Measurements from ENCODE around the gene GAA. TPM values are rescaled to one million over a fixed set of nuclear protein-coding genes. Genes with fewer than 3 reads are reported as not detected.

Gene GAA
- total RNA-seq, 1 experiment from 2014 or later, result 30.3 TPM

DNA sequence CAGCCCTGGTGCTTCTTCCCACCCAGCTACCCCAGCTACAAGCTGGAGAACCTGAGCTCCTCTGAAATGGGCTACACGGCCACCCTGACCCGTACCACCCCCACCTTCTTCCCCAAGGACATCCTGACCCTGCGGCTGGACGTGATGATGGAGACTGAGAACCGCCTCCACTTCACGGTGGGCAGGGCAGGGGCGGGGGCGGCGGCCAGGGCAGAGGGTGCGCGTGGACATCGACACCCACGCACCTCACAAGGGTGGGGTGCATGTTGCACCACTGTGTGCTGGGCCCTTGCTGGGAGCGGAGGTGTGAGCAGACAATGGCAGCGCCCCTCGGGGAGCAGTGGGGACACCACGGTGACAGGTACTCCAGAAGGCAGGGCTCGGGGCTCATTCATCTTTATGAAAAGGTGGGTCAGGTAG is 3.6 kb downstream of the GAA start:
- no peaks in the 10 kb centered on the region for H3K79me1 ChIP-seq (ENCODE audit: insufficient read depth, low read depth, low read length, poor library complexity, severe bottlenecking)
- peaks cover 5% of the 10 kb centered on the region; the same call in 1 of the 2 replicates for H3K4me1 ChIP-seq (ENCODE audit: insufficient read depth, low read length)
- TF ChIP-seq, protein P1, sequence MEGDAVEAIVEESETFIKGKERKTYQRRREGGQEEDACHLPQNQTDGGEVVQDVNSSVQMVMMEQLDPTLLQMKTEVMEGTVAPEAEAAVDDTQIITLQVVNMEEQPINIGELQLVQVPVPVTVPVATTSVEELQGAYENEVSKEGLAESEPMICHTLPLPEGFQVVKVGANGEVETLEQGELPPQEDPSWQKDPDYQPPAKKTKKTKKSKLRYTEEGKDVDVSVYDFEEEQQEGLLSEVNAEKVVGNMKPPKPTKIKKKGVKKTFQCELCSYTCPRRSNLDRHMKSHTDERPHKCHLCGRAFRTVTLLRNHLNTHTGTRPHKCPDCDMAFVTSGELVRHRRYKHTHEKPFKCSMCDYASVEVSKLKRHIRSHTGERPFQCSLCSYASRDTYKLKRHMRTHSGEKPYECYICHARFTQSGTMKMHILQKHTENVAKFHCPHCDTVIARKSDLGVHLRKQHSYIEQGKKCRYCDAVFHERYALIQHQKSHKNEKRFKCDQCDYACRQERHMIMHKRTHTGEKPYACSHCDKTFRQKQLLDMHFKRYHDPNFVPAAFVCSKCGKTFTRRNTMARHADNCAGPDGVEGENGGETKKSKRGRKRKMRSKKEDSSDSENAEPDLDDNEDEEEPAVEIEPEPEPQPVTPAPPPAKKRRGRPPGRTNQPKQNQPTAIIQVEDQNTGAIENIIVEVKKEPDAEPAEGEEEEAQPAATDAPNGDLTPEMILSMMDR (conservative IDR thresholded peaks at IDR 0.05), result no peak
- H3K9me3 ChIP-seq (ENCODE audit: control insufficient read depth, low read depth, low read length), result no peaks in the 10 kb centered on the region
- H3K27me3 ChIP-seq (ENCODE audit: insufficient read depth, low read length), result no peaks in the 10 kb centered on the region; the same call in 1 of the 2 replicates
- H2AK5ac ChIP-seq (ENCODE audit: insufficient read length, low read length), result no peak overlapping the region
- no peak overlapping the region for H2BK5ac ChIP-seq (ENCODE audit: insufficient read length, low read length)
- H3K27ac Mint-ChIP-seq, result no peak overlapping the region
- H3K9ac ChIP-seq (ENCODE audit: extremely low read depth, insufficient read length, low read length), result no peak overlapping the region
- H3K23me2 ChIP-seq (ENCODE audit: insufficient read length, low read depth, low read length, poor library complexity, severe bottlenecking), result peaks cover 8% of the 10 kb centered on the region
- H3K56ac ChIP-seq (ENCODE audit: insufficient read length, low read depth, low read length), result no peak overlapping the region
- no peak overlapping the region for H3K18ac ChIP-seq (ENCODE audit: insufficient read length, low read depth, low read length)
- H4K5ac ChIP-seq (ENCODE audit: insufficient read length, low read depth, low read length), result no peak overlapping the region
- H4K91ac ChIP-seq (ENCODE audit: insufficient read length, low read depth, low read length), result no peak overlapping the region
- H3K27me3 Mint-ChIP-seq (ENCODE audit: low read depth), result peaks cover 10% of the 10 kb centered on the region
- DNase-seq, result no peak
- no peak overlapping the region for H3K23ac ChIP-seq (ENCODE audit: insufficient read length, low read depth, low read length)
- H2AFZ ChIP-seq (ENCODE audit: low read length), result no peak overlapping the region
- no peak overlapping the region for H3K4me2 ChIP-seq (ENCODE audit: insufficient read depth, insufficient read length, low read length)
- peaks cover 0 to 7% (median 0%) of the 10 kb centered on the region in 3 experiments; a peak in 4 of 7 replicates for H3K36me3 Mint-ChIP-seq (ENCODE audit: insufficient read depth in 1 of 3, low read depth in 3 of 3)
- no peak overlapping the region for H3K27ac ChIP-seq (ENCODE audit: insufficient read length, low read depth, low read length)
- H3T11ph ChIP-seq (ENCODE audit: low read length), result no peak overlapping the region
- no CpG with 5 or more reads among the region's 18 CpGs for WGBS (ENCODE audit: extremely low coverage, insufficient read length, low lambda C conversion rate)
- H3K14ac ChIP-seq (ENCODE audit: insufficient read depth, low read length), result no peak overlapping the region
- H4K20me1 ChIP-seq (ENCODE audit: control insufficient read depth, insufficient read depth, insufficient read length), result no peaks in the 10 kb centered on the region
- H3K4me1 Mint-ChIP-seq, result peaks cover 18 to 30% of the 10 kb centered on the region in 2 experiments
- H2BK120ac ChIP-seq (ENCODE audit: low read depth, low read length, poor library complexity, severe bottlenecking), result no peak overlapping the region
- H4K8ac ChIP-seq (replicated peaks; ENCODE audit: insufficient read length, low read depth, low read length), result no peak overlapping the region
- H2BK15ac ChIP-seq (ENCODE audit: low read depth, low read length), result no peak overlapping the region
- no peak overlapping the region for H3K4me3 Mint-ChIP-seq
- H2BK20ac ChIP-seq (ENCODE audit: low read depth, low read length, poor library complexity, severe bottlenecking), result no peak overlapping the region
- no peak overlapping the region for H3K4ac ChIP-seq (ENCODE audit: low read depth, low read length)
- no peaks in the 10 kb centered on the region for H3K9me3 Mint-ChIP-seq
- no peaks in the 10 kb centered on the region for H3K79me2 ChIP-seq (ENCODE audit: insufficient read depth, low read length)
- no peak overlapping the region for H2BK12ac ChIP-seq (ENCODE audit: insufficient read length, low read depth, low read length)

All from H9 (cell line).